Astrocyte (in vitro differentiated cells and primary cell): ENCODE data around the gene MYO7B. TPM values are rescaled to one million over a fixed set of nuclear protein-coding genes. Genes with fewer than 3 reads are reported as not detected.

Experiments
- DNase-seq: peaks from one replicate; pipeline ENCODE4 v3.0.0-alpha.2; 2010; ENCODE audit warnings: low read depth
- FAIRE-seq: peaks from 2 replicates; lab custom pipeline; 2011; peaks lifted over from hg19 to GRCh38; lab: Jason Lieb, UNC
- H2AFZ ChIP-seq: 2 replicates; pipeline ENCODE4 v1.6.0; 2012; ENCODE audit warnings: low read depth, low read length, inconsistent platforms
- H3K27ac ChIP-seq: 2 replicates; pipeline ENCODE4 v1.5.1; 2011; ENCODE audit warnings: low read depth, low read length, inconsistent platforms
- H3K27me3 ChIP-seq: 2 replicates; pipeline ENCODE4 v1.6.0; 2011; ENCODE audit warnings: low read length, inconsistent platforms; ENCODE audit not compliant: insufficient read depth
- H3K36me3 ChIP-seq: 2 replicates; pipeline ENCODE4 v1.5.1; 2011; ENCODE audit warnings: low read length, inconsistent platforms; ENCODE audit not compliant: insufficient read depth
- H3K4me1 ChIP-seq: 2 replicates; pipeline ENCODE4 v1.5.1; 2011; ENCODE audit warnings: low read length, inconsistent platforms; ENCODE audit not compliant: insufficient read depth
- H3K4me2 ChIP-seq: 2 replicates; pipeline ENCODE4 v1.6.0; 2012; ENCODE audit warnings: low read length, inconsistent platforms
- H3K4me3 ChIP-seq: 2 replicates; pipeline ENCODE4 v1.5.1; 2011; ENCODE audit warnings: low read depth, mild to moderate bottlenecking, low read length, inconsistent platforms; ENCODE audit not compliant: insufficient read depth
- H3K79me2 ChIP-seq: 2 replicates; pipeline ENCODE4 v1.6.0; 2012; ENCODE audit warnings: mild to moderate bottlenecking, low read length, inconsistent platforms; ENCODE audit not compliant: insufficient read depth
- H3K9ac ChIP-seq: 2 replicates; pipeline ENCODE4 v1.6.0; 2012; ENCODE audit warnings: mild to moderate bottlenecking, low read length, inconsistent platforms
- H3K9me3 ChIP-seq: 2 replicates; pipeline ENCODE4 v1.5.1; 2012; ENCODE audit warnings: low read depth, mild to moderate bottlenecking, low read length, inconsistent platforms; ENCODE audit not compliant: insufficient read depth
- H4K20me1 ChIP-seq: 2 replicates; pipeline ENCODE4 v1.6.0; 2012; ENCODE audit warnings: low read length, inconsistent platforms; ENCODE audit not compliant: insufficient read depth
- H3K27ac Mint-ChIP-seq: one replicate; pipeline ENCODE4 v1.8.0; 2021; ENCODE audit warnings: mild to moderate bottlenecking, mixed read lengths; ENCODE audit not compliant: unreplicated experiment
- H3K27me3 Mint-ChIP-seq: one replicate; pipeline ENCODE4 v1.8.0; 2021; ENCODE audit warnings: low read depth, mixed read lengths; ENCODE audit not compliant: unreplicated experiment
- H3K36me3 Mint-ChIP-seq: one replicate; pipeline ENCODE4 v1.8.0; 2021; ENCODE audit warnings: low read depth, mixed read lengths; ENCODE audit not compliant: unreplicated experiment
- H3K4me1 Mint-ChIP-seq: one replicate; pipeline ENCODE4 v1.8.0; 2021; ENCODE audit warnings: low read depth, mixed read lengths; ENCODE audit not compliant: unreplicated experiment
- H3K4me3 Mint-ChIP-seq: one replicate; pipeline ENCODE4 v1.8.0; 2021; ENCODE audit warnings: mild to moderate bottlenecking, moderate library complexity, mixed read lengths; ENCODE audit not compliant: unreplicated experiment
- H3K9me3 Mint-ChIP-seq: one replicate; pipeline ENCODE4 v1.8.0; 2021; ENCODE audit warnings: mild to moderate bottlenecking, mixed read lengths; ENCODE audit not compliant: unreplicated experiment
- CTCF ChIP-seq: IDR thresholded peaks from 2 replicates; pipeline ENCODE4 v1.5.1; 2011; ENCODE audit warnings: low read depth, mild to moderate bottlenecking, inconsistent platforms, low read length, moderate library complexity; ENCODE audit not compliant: insufficient read depth
- EZH2 ChIP-seq: IDR thresholded peaks from 2 replicates; pipeline ENCODE4 v1.6.1; 2012; ENCODE audit warnings: mild to moderate bottlenecking, low read length, inconsistent platforms; ENCODE audit not compliant: insufficient read depth
- total RNA-seq: library from RNA; stranded (reverse); gene quantifications from 2 replicates; pipeline ENCODE4 v1.2.1, GENCODE V29; 2021

The MYO7B gene
- total RNA-seq, 1 donor from 2014 or later, result 0.77 TPM

GRCh38 chr2:127560931-127561280 is 25.4 kb downstream of the MYO7B start:
- Histone ChIP-seq H3K27me3 (peaks cover 9% of the 10 kb centered on the region), H3K27ac (no peak overlapping the region), H3K4me1 (peaks cover 3% of the 10 kb centered on the region), H3K9me3 (no peaks in the 10 kb centered on the region), H3K4me2 (peak overlapping the region; percentile 11), H3K36me3 (no peaks in the 10 kb centered on the region), H4K20me1 (no peaks in the 10 kb centered on the region), H3K9ac (no peak overlapping the region), H3K4me3 (no peak overlapping the region), H3K79me2 (no peaks in the 10 kb centered on the region), H2AFZ (peak overlapping the region; percentile 45)
- no peak overlapping the region for H3K4me3 Mint-ChIP-seq
- H3K36me3 Mint-ChIP-seq, result peaks cover 6% of the 10 kb centered on the region
- peaks cover 26% of the 10 kb centered on the region for H3K27me3 Mint-ChIP-seq
- no peak for DNase-seq
- peaks cover 11% of the 10 kb centered on the region for H3K9me3 Mint-ChIP-seq
- no peak overlapping the region for H3K27ac Mint-ChIP-seq
- H3K4me1 Mint-ChIP-seq, result peaks cover 8% of the 10 kb centered on the region
- FAIRE-seq, result no peak
- TF ChIP-seq EZH2, result no peak
- TF ChIP-seq CTCF, result no peak

DNA sequence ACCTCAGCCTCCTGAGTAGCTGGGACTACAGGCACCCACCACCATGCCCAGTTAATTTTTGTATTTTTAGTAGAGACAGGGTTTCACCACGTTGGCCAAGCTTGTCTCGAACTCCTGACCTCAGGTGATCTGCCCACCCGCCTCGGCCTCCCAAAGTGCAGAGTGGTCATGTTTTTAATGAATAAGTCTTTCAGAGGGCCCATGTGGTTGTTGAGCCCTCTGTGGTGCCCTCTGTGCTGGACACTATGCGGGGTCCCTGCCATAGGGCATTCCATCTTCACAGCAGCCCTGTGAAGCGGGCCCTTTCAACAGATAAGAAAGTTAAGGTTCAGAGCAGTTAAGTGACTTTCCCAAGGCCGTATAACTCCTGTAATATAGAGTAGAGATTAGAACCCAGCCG is 25.9 kb downstream of the MYO7B start:
- DNase-seq (no peak), FAIRE-seq (no peak)
- no peaks in the 10 kb centered on the region for H3K79me2 ChIP-seq
- no peak overlapping the region for H3K27ac ChIP-seq
- H3K9ac ChIP-seq, result no peak overlapping the region
- Mint-ChIP-seq H3K9me3 (peaks cover 9% of the 10 kb centered on the region), H3K4me1 (peaks cover 8% of the 10 kb centered on the region), H3K4me3 (no peak overlapping the region), H3K27ac (peak overlapping the region; percentile 53), H3K27me3 (peaks cover 28% of the 10 kb centered on the region), H3K36me3 (peaks cover 6% of the 10 kb centered on the region)
- H3K4me2 ChIP-seq, result no peak overlapping the region
- H2AFZ ChIP-seq, result no peak overlapping the region
- H3K36me3 ChIP-seq, result no peaks in the 10 kb centered on the region
- H3K4me1 ChIP-seq, result peaks cover 3% of the 10 kb centered on the region
- no peaks in the 10 kb centered on the region for H3K9me3 ChIP-seq
- no peaks in the 10 kb centered on the region for H4K20me1 ChIP-seq
- H3K4me3 ChIP-seq, result no peak overlapping the region
- H3K27me3 ChIP-seq, result peaks cover 9% of the 10 kb centered on the region
- TF ChIP-seq CTCF, result no peak
- no peak for TF ChIP-seq EZH2

DNA sequence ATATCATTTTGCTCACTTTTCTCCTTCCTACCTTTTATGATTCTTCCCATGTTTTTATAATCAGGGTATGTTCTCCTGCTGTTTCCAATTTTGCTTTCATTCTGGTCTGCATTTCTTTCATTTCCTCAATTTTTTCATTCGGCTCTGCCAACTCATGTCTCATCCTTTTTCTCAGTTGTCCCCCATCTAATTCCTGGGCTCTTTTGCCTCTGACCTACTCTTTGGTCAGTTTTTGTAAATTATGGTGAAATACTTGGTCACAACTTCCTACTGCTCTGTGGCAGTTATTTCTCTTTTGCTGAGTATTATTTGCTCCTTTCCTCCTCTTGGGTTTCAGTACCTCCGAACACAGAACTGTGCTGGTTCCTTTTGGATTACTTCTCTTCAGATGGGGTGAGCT is 27.5 kb downstream of the MYO7B start:
- no peak for TF ChIP-seq EZH2
- TF ChIP-seq CTCF, result no peak
- H3K4me3 ChIP-seq, result no peak overlapping the region
- DNase-seq, result no peak
- H3K27me3 Mint-ChIP-seq, result peaks cover 32% of the 10 kb centered on the region
- H3K79me2 ChIP-seq, result no peaks in the 10 kb centered on the region
- no peak overlapping the region for H2AFZ ChIP-seq
- no peak for FAIRE-seq
- H3K9me3 ChIP-seq, result no peaks in the 10 kb centered on the region
- peaks cover 3% of the 10 kb centered on the region for H3K4me1 ChIP-seq
- H3K27ac ChIP-seq, result no peak overlapping the region
- no peak overlapping the region for H3K4me3 Mint-ChIP-seq
- H4K20me1 ChIP-seq, result no peaks in the 10 kb centered on the region
- no peaks in the 10 kb centered on the region for H3K9me3 Mint-ChIP-seq
- no peaks in the 10 kb centered on the region for H3K27me3 ChIP-seq
- no peak overlapping the region for H3K4me2 ChIP-seq
- H3K27ac Mint-ChIP-seq, result no peak overlapping the region
- H3K9ac ChIP-seq, result no peak overlapping the region
- peaks cover 2% of the 10 kb centered on the region for H3K36me3 Mint-ChIP-seq
- no peaks in the 10 kb centered on the region for H3K36me3 ChIP-seq
- H3K4me1 Mint-ChIP-seq, result peaks cover 8% of the 10 kb centered on the region
